Prostate gland (tissue), 2 donors: ENCODE data around the gene XRCC1. TPM values are rescaled to one million over a fixed set of nuclear protein-coding genes. Genes with fewer than 3 reads are reported as not detected.

ENCODE experiments used
- DNase-seq: peaks from one replicate; pipeline ENCODE4 v3.0.0-alpha.2; 2019; ENCODE audit warnings: low spot score
- H3K27ac ChIP-seq, 2 donors: fragments of 200-600 bp; sonication (generic); 2 replicates each; pipeline ENCODE4 v1.5.1; 2017 to 2019
- H3K27me3 ChIP-seq: fragments of 200-600 bp; sonication (generic); replicated peaks from 2 replicates; pipeline ENCODE4 v1.5.1; 2019; ENCODE audit not compliant: insufficient read depth
- H3K36me3 ChIP-seq, 2 donors: fragments of 200-600 bp; sonication (generic); 1 replicate in 1 of 2; 2 replicates in 1 of 2; pipeline versions ENCODE4 v1.5.1 to v1.8.1; 2017 to 2019
- H3K4me1 ChIP-seq: fragments of 200-600 bp; sonication (generic); replicated peaks from 2 replicates; pipeline ENCODE4 v1.5.1; 2019
- H3K4me3 ChIP-seq, 2 donors: fragments of 200-600 bp; sonication (generic); 2 replicates each; pipeline ENCODE4 v1.5.1; 2017 to 2019
- H3K9me3 ChIP-seq: fragments of 200-600 bp; sonication (generic); 2 replicates; pipeline ENCODE4 v1.5.1; 2017
- CTCF ChIP-seq, 4 experiments: fragments of 200-600 bp in 2 of 4; fragments of 450-650 bp in 2 of 4; sonication (generic) in 2 of 4; IDR thresholded peaks; 1 replicate in 3 of 4; 2 replicates in 1 of 4; pipeline ENCODE4 v1.5.1; 2016 to 2019; ENCODE audit warnings: antibody characterized with exemption in 4 of 4, mild to moderate bottlenecking in 2 of 4, moderate library complexity in 2 of 4
- POLR2A ChIP-seq: fragments of 450-650 bp; IDR thresholded peaks from one replicate; pipeline ENCODE4 v1.6.1; 2016; ENCODE audit warnings: antibody characterized with exemption, mild to moderate bottlenecking
- POLR2AphosphoS5 ChIP-seq: sonication (generic); formaldehyde crosslinking; IDR thresholded peaks from one replicate; pipeline ENCODE4 v1.6.1; 2017; ENCODE audit warnings: antibody characterized with exemption
- WGBS: methylation state at CpG from one replicate; pipeline ENCODE4 v1.1.5; 2018; 5-methylcytosine and 5-hydroxymethylcytosine counted together
- intact Hi-C: fragments of 100-400 bp; cut with DNase I; formaldehyde crosslinking; loops from one replicate; pipeline ENCODE4 v1.14.2; 2022
- total RNA-seq, 2 donors: library from RNA; depleted of rRNA; stranded (reverse); fragments of >200 nt; gene quantifications; one replicate each; pipeline ENCODE4 v1.1.0, GENCODE V29; 2016

XRCC1 gene
- total RNA-seq, 2 donors from 2014 or later, result 25.8 to 52.5 TPM

GRCh38 chr19:43532962-43533545 lies 42.3 kb downstream of the XRCC1 start, which contains the start of gene ZNF575:
Gene ZNF575, plus strand, starts transcription at chr19:43533188. Its CDS starts 1,235 bp downstream, at chr19:43534423.
- intact Hi-C loops, result loop anchor here (10.0 kb wide), 1 partner anchor 222 kb away; the partner anchor contains the start of gene SMG9
- no peaks in the 10 kb centered on the region for H3K27me3 ChIP-seq
- peak; percentile 71 for TF ChIP-seq POLR2AphosphoS5
- TF ChIP-seq POLR2A, result peak; percentile 23
- TF ChIP-seq CTCF (IDR thresholded peaks at IDR 0.05), result no peak
- H3K4me1 ChIP-seq, result peaks cover 2% of the 10 kb centered on the region
- H3K36me3 ChIP-seq, result no peaks in the 10 kb centered on the region
- H3K4me3 ChIP-seq, result peak within 1 kb of the TSS; percentile 48 to 51
- H3K9me3 ChIP-seq, result no peaks in the 10 kb centered on the region
- peak within 1 kb of the TSS; percentile 88 to 93 for H3K27ac ChIP-seq
- DNase-seq, result peak; percentile 81
- under 1% methylated on average over 43 of the region's 47 CpGs for WGBS

DNA sequence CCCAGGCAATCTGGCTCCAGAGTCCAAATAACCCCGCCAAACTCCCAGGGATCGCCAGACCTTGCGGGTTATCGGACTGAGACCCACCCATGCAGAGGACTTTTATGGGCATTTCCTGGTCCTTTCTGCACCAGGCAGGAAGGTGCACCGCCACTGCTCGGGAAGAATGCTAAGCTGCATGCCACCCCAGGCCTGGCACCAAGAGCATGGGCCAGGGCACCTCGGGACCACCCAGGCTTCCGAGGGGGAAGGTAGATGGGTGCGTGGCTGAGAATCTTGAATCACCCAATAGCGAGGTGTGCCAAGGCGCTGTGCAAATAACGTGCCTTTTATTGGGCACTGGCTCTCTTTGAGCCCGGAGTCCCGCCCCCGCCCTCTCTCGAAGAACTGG lies 42.8 kb downstream of the XRCC1 start:
- Histone ChIP-seq H3K27ac (peak overlapping the region; percentile 88 to 93), H3K27me3 (no peaks in the 10 kb centered on the region), H3K4me1 (peaks cover 2% of the 10 kb centered on the region), H3K36me3 (no peaks in the 10 kb centered on the region), H3K9me3 (no peaks in the 10 kb centered on the region), H3K4me3 (peak overlapping the region; percentile 48 to 51)
- 0% methylated on average over 14 of the region's 16 CpGs for WGBS
- TF ChIP-seq CTCF (IDR thresholded peaks at IDR 0.05), result peak in 1 of 4 experiments; percentile 10
- no peak for TF ChIP-seq POLR2A
- intact Hi-C loops, result loop anchor here (10.0 kb wide), 1 partner anchor 222 kb away; the partner anchor contains the start of gene SMG9
- DNase-seq, result peak; percentile 84

GRCh38 chr19:43527860-43528622 lies 47.3 kb downstream of the XRCC1 start:
- intact Hi-C loops, result no loop called here
- H3K9me3 ChIP-seq, result no peaks in the 10 kb centered on the region
- H3K36me3 ChIP-seq, result no peaks in the 10 kb centered on the region
- 17% methylated on average over 13 of the region's 13 CpGs for WGBS
- TF ChIP-seq POLR2A, result no peak
- no peak for TF ChIP-seq CTCF (IDR thresholded peaks at IDR 0.05)
- no peak for TF ChIP-seq POLR2AphosphoS5
- peaks cover 7% of the 10 kb centered on the region for H3K4me1 ChIP-seq
- no peaks in the 10 kb centered on the region for H3K27me3 ChIP-seq
- DNase-seq, result no peak
- H3K4me3 ChIP-seq, result peak overlapping the region in 1 of 2 donors; percentile 91
- peak overlapping the region; percentile 85 to 90 for H3K27ac ChIP-seq

DNA sequence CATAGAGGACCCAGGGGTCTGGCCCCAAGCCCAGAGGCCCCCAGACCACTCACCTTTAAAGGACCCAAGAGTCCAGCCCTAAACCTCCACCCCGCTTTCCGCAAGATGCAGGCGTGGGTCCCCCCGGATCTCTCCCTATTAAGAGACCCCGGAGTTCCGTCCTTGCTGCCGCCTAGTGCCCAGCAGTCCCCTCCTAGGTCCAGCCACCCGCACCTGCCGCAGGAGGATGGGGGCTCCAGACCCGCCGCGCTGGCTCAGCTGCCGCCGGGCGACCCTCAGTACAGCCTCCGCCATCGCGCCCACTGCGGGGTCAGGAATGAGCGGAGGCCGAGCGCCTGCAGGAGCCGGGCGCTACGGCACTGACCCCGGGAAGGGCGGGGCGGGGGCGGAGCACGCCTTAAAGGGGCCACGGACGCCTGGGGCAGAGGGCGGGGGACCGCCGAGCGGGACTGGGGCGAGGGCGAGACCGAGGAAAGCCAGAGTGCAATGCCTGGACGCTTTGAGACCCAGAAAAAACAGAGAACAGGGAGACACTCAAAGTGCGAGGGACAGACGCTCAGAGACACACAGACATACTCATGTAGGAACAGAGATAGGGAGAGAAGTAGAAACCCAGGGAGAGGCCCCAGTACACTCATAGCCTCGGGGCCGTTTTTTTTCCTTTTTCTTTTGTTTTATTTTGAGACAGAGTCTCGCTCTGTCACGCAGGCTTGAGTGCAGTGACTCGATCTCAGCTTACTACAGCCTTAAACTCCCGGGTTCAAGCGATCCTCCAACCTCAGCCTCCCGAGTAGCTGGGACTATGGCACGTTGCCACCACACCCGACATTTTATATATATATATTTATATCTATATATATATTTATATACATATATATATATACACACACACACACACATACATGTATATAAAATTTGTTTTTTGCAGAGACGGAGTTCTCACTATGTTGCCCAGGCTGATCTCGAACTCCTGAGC lies 48.2 kb downstream of the XRCC1 start, which contains the start of gene ETHE1:
ETHE1 (minus strand) TSS at position 318 of the 976 bp plus-strand sequence; CDS start at position 294, 24 bp downstream.
- peak in 1 of 4 experiments; percentile 26 for TF ChIP-seq CTCF (IDR thresholded peaks at IDR 0.05)
- peak; percentile 91 for TF ChIP-seq POLR2A
- peak; percentile 73 for TF ChIP-seq POLR2AphosphoS5
- H3K4me3 ChIP-seq, result peak within 1 kb of the TSS; percentile 75 to 91
- intact Hi-C loops, result no loop called here
- peak within 1 kb of the TSS; percentile 85 to 90 for H3K27ac ChIP-seq
- no peaks in the 10 kb centered on the region for H3K9me3 ChIP-seq
- no peaks in the 10 kb centered on the region for H3K36me3 ChIP-seq
- H3K4me1 ChIP-seq, result peaks cover 6% of the 10 kb centered on the region
- H3K27me3 ChIP-seq, result no peaks in the 10 kb centered on the region
- DNase-seq, result peak; percentile 66
- 3% methylated on average over 48 of the region's 54 CpGs for WGBS
